GM12872 (cell line): ENCODE data around the gene ZNF77.

Source experiments
- CTCF ChIP-seq: IDR thresholded peaks from 3 replicates; pipeline ENCODE4 v1.5.1; 2011; ENCODE audit warnings: low read depth, mild to moderate bottlenecking, low read length, moderate library complexity; ENCODE audit not compliant: insufficient read depth

Gene ZNF77

DNA sequence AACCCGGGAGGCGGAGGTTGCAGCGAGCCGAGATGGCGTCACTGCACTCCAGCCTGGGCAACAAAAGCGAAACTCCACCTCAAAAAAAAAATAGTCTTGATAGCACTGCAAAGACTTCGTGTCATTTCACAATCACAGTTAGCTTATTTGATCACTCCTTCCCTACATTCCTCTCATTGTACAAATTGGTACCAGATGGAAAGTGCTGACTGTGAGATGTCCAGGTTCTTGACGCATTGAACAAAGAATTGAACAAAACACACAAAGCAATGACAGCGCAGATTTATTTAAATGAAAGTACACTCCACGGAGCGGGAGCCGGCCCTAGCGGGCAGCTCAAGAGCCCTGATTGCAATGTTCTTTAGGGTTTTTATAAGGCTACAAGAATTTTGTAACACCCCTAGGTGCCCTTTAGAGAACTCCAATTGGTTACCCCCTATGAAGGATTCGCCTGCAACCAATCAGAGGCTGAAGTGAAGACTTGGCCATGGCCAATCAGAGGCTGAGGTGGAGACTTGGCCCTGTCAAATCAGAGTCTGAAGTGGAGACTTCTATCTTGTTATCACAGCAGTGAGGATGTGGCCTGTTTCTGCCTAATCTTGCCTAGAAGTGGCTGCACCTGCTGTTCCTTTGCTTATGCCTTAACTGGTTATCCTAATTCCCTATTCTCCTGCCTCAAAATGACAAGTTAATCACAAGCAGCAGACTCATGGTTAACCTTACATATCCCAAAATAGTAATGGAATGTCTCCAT, 60.9 kb downstream of the ZNF77 start:
- TF ChIP-seq CTCF, result no peak
